OCI-LY1 (cell line): Measurements from ENCODE around the gene MAP2K6.

Source experiments
- H2AFZ ChIP-seq: fragments of 200-600 bp; sonication (generic), shearing (Covaris generic); 2 replicates; pipeline ENCODE4 v1.6.0; 2014; ENCODE audit warnings: antibody characterized with exemption, mild to moderate bottlenecking, low read length
- H3F3A ChIP-seq: fragments of 200-600 bp; sonication (generic), shearing (Covaris generic); 2 replicates; pipeline ENCODE4 v1.6.0; 2014; ENCODE audit warnings: mild to moderate bottlenecking, antibody characterized with exemption, low read length, moderate library complexity; ENCODE audit not compliant: insufficient read depth
- H3K27ac ChIP-seq: fragments of 200-600 bp; sonication (generic); 2 replicates; pipeline ENCODE4 v1.5.1; 2014; ENCODE audit warnings: low read length, mixed run types, mild to moderate bottlenecking, low read depth; ENCODE audit not compliant: poor library complexity, severe bottlenecking
- H3K27me3 ChIP-seq: fragments of 200-600 bp; sonication (generic); 2 replicates; pipeline ENCODE4 v1.6.0; 2014; ENCODE audit warnings: antibody characterized with exemption, mild to moderate bottlenecking, low read length, moderate library complexity; ENCODE audit not compliant: insufficient read depth
- H3K36me3 ChIP-seq: fragments of 200-600 bp; sonication (generic); 2 replicates; pipeline ENCODE4 v1.6.1; 2014; ENCODE audit warnings: mild to moderate bottlenecking, antibody characterized with exemption, low read length, moderate library complexity, mixed read lengths; ENCODE audit not compliant: insufficient read depth
- H3K4me1 ChIP-seq: fragments of 200-600 bp; sonication (generic); 2 replicates; pipeline ENCODE4 v1.5.1; 2014; ENCODE audit warnings: mild to moderate bottlenecking, low read length, moderate library complexity; ENCODE audit not compliant: insufficient read depth, severe bottlenecking
- H3K4me2 ChIP-seq: fragments of 200-600 bp; sonication (generic), shearing (Covaris generic); 2 replicates; pipeline ENCODE4 v1.6.1; 2014; ENCODE audit warnings: low read length
- H3K4me3 ChIP-seq: fragments of 200-600 bp; sonication (generic); 2 replicates; pipeline ENCODE4 v1.5.1; 2014; ENCODE audit warnings: low read length, low read depth, mild to moderate bottlenecking, mixed read lengths; ENCODE audit not compliant: poor library complexity, severe bottlenecking
- H3K79me2 ChIP-seq: fragments of 200-600 bp; shearing (Covaris generic); 2 replicates; pipeline ENCODE4 v1.6.1; 2016; ENCODE audit warnings: mixed run types, low read length, mixed read lengths; ENCODE audit not compliant: insufficient read depth
- H3K9ac ChIP-seq: fragments of 200-600 bp; sonication (generic), shearing (Covaris generic); 2 replicates; pipeline ENCODE4 v1.6.1; 2014; ENCODE audit warnings: mild to moderate bottlenecking, low read length, mixed read lengths
- H3K9me2 ChIP-seq: fragments of 200-600 bp; sonication (generic), shearing (Covaris generic); 2 replicates; pipeline ENCODE4 v1.6.1; 2014; ENCODE audit warnings: low read depth, mild to moderate bottlenecking, low read length, mixed read lengths
- H3K9me3 ChIP-seq: fragments of 200-600 bp; shearing (Covaris generic); 2 replicates; pipeline ENCODE4 v1.6.1; 2014; ENCODE audit warnings: low read length, mixed read lengths
- H4K20me1 ChIP-seq: fragments of 200-600 bp; sonication (generic), shearing (Covaris generic); 2 replicates; pipeline ENCODE4 v1.6.0; 2016; ENCODE audit warnings: mild to moderate bottlenecking, low read length; ENCODE audit not compliant: insufficient read depth
- EZH2 ChIP-seq: fragments of 200-600 bp; sonication (generic), shearing (Covaris generic); IDR thresholded peaks from 2 replicates; pipeline ENCODE4 v1.8.0; 2017; ENCODE audit warnings: borderline replicate concordance, mixed run types, mild to moderate bottlenecking, antibody characterized with exemption, low read length, moderate library complexity, mixed read lengths
- TF ChIP-seq, protein P1 (sequence below): fragments of 200-600 bp; sonication (generic), shearing (Covaris generic); IDR thresholded peaks from 2 replicates; pipeline ENCODE4 v1.5.1; 2017; ENCODE audit warnings: mild to moderate bottlenecking, antibody characterized with exemption, low read length, moderate library complexity, mixed read lengths

Gene MAP2K6

DNA sequence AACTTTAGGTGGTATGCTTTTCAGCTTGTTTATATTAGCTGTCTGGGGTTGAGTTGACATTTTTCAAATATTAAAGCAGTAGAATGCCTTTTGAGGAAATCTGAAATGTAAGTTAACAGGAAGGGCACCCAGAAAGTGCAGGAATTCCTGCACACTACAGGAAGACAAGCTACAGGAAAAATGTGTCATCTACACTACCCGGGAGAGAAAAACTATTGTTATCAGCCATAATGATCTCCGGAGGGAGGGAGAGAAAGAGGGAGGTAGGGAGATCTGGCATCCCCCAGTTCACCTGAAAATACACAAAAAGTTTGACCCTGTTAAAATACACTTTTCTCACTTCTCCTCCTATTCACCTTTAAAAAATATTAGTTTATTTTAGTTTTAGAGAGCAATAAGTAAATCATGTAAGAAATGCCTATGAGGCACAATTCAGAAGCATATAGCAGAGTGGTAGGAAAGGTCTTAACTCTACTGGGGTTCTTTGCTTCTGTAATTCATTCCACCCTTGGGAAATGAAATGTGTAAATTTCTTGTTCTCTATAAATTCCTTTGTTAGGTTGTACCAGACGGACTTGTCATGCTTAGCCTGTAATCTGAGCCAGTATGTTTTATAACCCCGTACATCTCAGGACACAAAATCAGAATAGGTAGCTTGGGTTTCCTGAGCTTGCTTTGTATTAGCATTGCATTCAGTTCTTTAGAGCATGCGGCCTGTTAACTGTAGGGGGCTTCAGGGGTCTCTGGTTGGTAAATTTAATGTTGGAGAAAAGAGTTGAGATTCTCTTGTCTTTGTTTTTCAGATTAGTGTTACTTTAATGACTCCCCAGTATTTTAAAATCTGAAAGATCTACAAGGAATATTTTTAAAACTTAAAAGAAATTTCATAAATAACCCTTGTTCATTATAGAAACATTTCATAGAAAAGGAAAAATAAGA, 3.3 kb downstream of the MAP2K6 start:
- no peak overlapping the region for H3K9ac ChIP-seq
- H3K4me1 ChIP-seq, result peaks cover 44% of the 10 kb centered on the region
- no peak overlapping the region for H3K4me2 ChIP-seq
- H4K20me1 ChIP-seq, result no peaks in the 10 kb centered on the region
- 0 out of 2 replicates have a peak, but pooled peaks cover 5% of the 10 kb centered on the region for H3K79me2 ChIP-seq
- H3K4me3 ChIP-seq, result no peak overlapping the region
- H3F3A ChIP-seq, result no peaks in the 10 kb centered on the region; the same call in 1 of the 2 replicates
- TF ChIP-seq EZH2, result no peak
- TF ChIP-seq, protein P1, sequence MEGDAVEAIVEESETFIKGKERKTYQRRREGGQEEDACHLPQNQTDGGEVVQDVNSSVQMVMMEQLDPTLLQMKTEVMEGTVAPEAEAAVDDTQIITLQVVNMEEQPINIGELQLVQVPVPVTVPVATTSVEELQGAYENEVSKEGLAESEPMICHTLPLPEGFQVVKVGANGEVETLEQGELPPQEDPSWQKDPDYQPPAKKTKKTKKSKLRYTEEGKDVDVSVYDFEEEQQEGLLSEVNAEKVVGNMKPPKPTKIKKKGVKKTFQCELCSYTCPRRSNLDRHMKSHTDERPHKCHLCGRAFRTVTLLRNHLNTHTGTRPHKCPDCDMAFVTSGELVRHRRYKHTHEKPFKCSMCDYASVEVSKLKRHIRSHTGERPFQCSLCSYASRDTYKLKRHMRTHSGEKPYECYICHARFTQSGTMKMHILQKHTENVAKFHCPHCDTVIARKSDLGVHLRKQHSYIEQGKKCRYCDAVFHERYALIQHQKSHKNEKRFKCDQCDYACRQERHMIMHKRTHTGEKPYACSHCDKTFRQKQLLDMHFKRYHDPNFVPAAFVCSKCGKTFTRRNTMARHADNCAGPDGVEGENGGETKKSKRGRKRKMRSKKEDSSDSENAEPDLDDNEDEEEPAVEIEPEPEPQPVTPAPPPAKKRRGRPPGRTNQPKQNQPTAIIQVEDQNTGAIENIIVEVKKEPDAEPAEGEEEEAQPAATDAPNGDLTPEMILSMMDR, result no peak
- no peak overlapping the region for H3K27ac ChIP-seq
- H3K9me2 ChIP-seq, result no peaks in the 10 kb centered on the region
- H3K36me3 ChIP-seq, result no peaks in the 10 kb centered on the region
- H3K9me3 ChIP-seq, result no peaks in the 10 kb centered on the region
- no peaks in the 10 kb centered on the region for H3K27me3 ChIP-seq
- H2AFZ ChIP-seq, result no peak overlapping the region

DNA sequence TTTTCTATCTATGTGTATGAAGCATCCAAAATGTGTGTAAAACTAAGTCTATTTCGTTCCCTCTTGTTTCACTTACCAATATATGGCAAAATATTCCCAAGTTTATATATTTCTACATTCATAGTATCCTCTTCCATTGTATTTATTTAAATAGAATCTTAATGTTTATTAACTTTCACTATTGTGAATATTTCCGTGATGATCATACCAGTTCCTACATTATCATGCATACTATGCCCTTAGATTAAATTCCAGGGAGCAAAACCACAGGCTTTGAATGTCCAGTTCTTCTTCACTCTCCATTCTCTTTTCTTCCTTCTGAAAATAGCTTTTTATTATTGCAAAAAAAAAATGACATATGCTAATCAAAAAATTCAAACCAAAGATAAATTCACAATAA, 4.0 kb downstream of the MAP2K6 start:
- no peak overlapping the region for H3K27ac ChIP-seq
- no peaks in the 10 kb centered on the region for H3K9me2 ChIP-seq
- no peak overlapping the region for H3K4me3 ChIP-seq
- TF ChIP-seq, protein P1, result no peak
- TF ChIP-seq EZH2, result no peak
- no peaks in the 10 kb centered on the region for H3K9me3 ChIP-seq
- no peak overlapping the region for H2AFZ ChIP-seq
- no peak overlapping the region for H3K9ac ChIP-seq
- H3F3A ChIP-seq, result no peaks in the 10 kb centered on the region; the same call in 1 of the 2 replicates
- no peaks in the 10 kb centered on the region for H4K20me1 ChIP-seq
- H3K27me3 ChIP-seq, result no peaks in the 10 kb centered on the region
- H3K4me2 ChIP-seq, result no peak overlapping the region
- H3K4me1 ChIP-seq, result peaks cover 39% of the 10 kb centered on the region
- no peaks in the 10 kb centered on the region for H3K36me3 ChIP-seq
- 0 out of 2 replicates have a peak, but pooled peaks cover 5% of the 10 kb centered on the region for H3K79me2 ChIP-seq

DNA sequence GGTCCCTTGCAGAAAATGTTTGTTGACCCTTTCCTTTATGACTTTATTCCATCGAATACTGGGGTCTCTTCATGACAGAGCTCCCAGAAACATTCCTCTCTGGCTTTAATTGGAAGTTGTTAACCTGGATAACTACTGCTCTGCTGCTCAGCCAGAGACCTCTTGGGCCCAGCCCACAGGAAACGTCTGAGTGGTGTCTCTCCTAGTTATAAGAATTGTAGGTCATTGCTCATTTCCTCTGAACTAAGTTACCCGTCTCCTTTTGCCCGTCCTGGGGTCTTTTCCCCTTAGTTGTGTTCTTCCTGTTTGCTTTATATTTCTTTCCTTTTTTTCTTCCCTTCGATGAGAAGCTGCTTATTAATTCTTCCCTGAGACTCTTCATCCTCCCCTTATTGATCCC, 9.0 kb downstream of the MAP2K6 start:
- no peak overlapping the region for H3K27ac ChIP-seq
- H3K9me3 ChIP-seq, result no peaks in the 10 kb centered on the region
- H3K9me2 ChIP-seq, result no peaks in the 10 kb centered on the region
- H3K4me2 ChIP-seq, result no peak overlapping the region
- H3K9ac ChIP-seq, result no peak overlapping the region
- no peaks in the 10 kb centered on the region for H3K36me3 ChIP-seq
- peaks cover 3% of the 10 kb centered on the region for H3K4me1 ChIP-seq
- no peak overlapping the region for H3K4me3 ChIP-seq
- TF ChIP-seq, protein P1, result no peak
- no peak for TF ChIP-seq EZH2
- no peaks in the 10 kb centered on the region for H3K27me3 ChIP-seq
- no peak overlapping the region for H2AFZ ChIP-seq
- H4K20me1 ChIP-seq, result no peaks in the 10 kb centered on the region
- H3F3A ChIP-seq, result no peaks in the 10 kb centered on the region; the same call in 1 of the 2 replicates
- H3K79me2 ChIP-seq, result 0 out of 2 replicates have a peak, but pooled peaks cover 5% of the 10 kb centered on the region
